Measurements from ENCODE around the gene PRG3. TPM values are rescaled to one million over a fixed set of nuclear protein-coding genes. Genes with fewer than 3 reads are reported as not detected.

The PRG3 gene
- total and polyA plus RNA-seq, 2 donors (not counting 3 experiments of a cell fraction or from before 2014, with no cell fraction given): not detected

- H3K27ac ChIP-seq (ENCODE audit: insufficient read depth, low read depth, low read length): no peak overlapping the region
- no peak for DNase-seq (ENCODE audit: low read depth, low spot score)
- no peaks in the 10 kb centered on the region for H3K9me3 ChIP-seq (replicated peaks; ENCODE audit: control insufficient read depth, insufficient read depth, low read length)
- H4K20me1 ChIP-seq (replicated peaks; ENCODE audit: control insufficient read depth, extremely low read depth, insufficient read depth, low read length): no peaks in the 10 kb centered on the region
- H3K79me2 ChIP-seq (ENCODE audit: control insufficient read depth, insufficient read depth, low read length): no peaks in the 10 kb centered on the region
- no peaks in the 10 kb centered on the region for H3K9me1 ChIP-seq (replicated peaks; ENCODE audit: control insufficient read depth, extremely low read depth, insufficient read depth, low read length)
- ChIA-PET CTCF (interaction anchor here (0.8 to 1.4 kb wide), 7 partner anchors 9 to 132 kb away, joined by 3 to 5 read pairs (median 3); partner anchors contain the start of gene RTN4RL2), POLR2A (no interaction called here)
- peaks cover 0 to 7% of the 10 kb centered on the region in 2 experiments for H3K27me3 ChIP-seq (ENCODE audit: control insufficient read depth in 2 of 2, insufficient read depth in 2 of 2, low read length in 2 of 2)
- no peak overlapping the region for H2AFZ ChIP-seq (ENCODE audit: low read depth, low read length)
- H3K9ac ChIP-seq (replicated peaks; ENCODE audit: extremely low read depth, insufficient read depth, low read length): no peak overlapping the region
- intact Hi-C loops (cut with micrococcal nuclease): no loop called here
- no peak overlapping the region for H3K4me2 ChIP-seq (ENCODE audit: insufficient read depth, low read length)
- H3K36me3 ChIP-seq (ENCODE audit: control insufficient read depth in 2 of 2, extremely low read depth in 1 of 2, insufficient read depth in 2 of 2, low read length in 2 of 2): no peaks in the 10 kb centered on the region
- TF ChIP-seq POLR2A (IDR thresholded peaks at IDR 0.05; ENCODE audit: low read depth, low read length) (no peak), FOS (IDR thresholded peaks at IDR 0.05; ENCODE audit: borderline replicate concordance, insufficient read depth, low read length) (no peak)
- no peak overlapping the region for H3K4me3 ChIP-seq (replicated peaks in 1 of 3; ENCODE audit: insufficient read depth in 1 of 3, low read depth in 1 of 3, low read length in 3 of 3)
- H3K4me1 ChIP-seq (ENCODE audit: control insufficient read depth, extremely low read depth, insufficient read depth, low read length): no peaks in the 10 kb centered on the region
- dilution Hi-C loops (cut with MboI; ENCODE audit: extremely low pct_ligation_motif_present, low sequenced_read_pairs): no loop called here
- no TSS peak for BruUV-seq (replicated peaks)
- FAIRE-seq: no peak
Observed at GRCh38 chr11:57360991-57361390, 20.0 kb downstream of the PRG3 start.

GRCh38 chr11:57359896-57360690 lies 20.9 kb downstream of the PRG3 start:
- Histone ChIP-seq H4K20me1 (replicated peaks; ENCODE audit: control insufficient read depth, extremely low read depth, insufficient read depth, low read length) (no peaks in the 10 kb centered on the region), H3K27ac (ENCODE audit: insufficient read depth, low read depth, low read length) (no peak overlapping the region), H3K27me3 (ENCODE audit: control insufficient read depth in 2 of 2, insufficient read depth in 2 of 2, low read length in 2 of 2) (peaks cover 0 to 5% of the 10 kb centered on the region in 2 experiments), H3K4me1 (ENCODE audit: control insufficient read depth, extremely low read depth, insufficient read depth, low read length) (no peaks in the 10 kb centered on the region), H3K4me3 (replicated peaks in 1 of 3; ENCODE audit: insufficient read depth in 1 of 3, low read depth in 1 of 3, low read length in 3 of 3) (no peak overlapping the region), H3K9me1 (replicated peaks; ENCODE audit: control insufficient read depth, extremely low read depth, insufficient read depth, low read length) (no peaks in the 10 kb centered on the region), H3K9me3 (replicated peaks; ENCODE audit: control insufficient read depth, insufficient read depth, low read length) (no peaks in the 10 kb centered on the region), H3K9ac (replicated peaks; ENCODE audit: extremely low read depth, insufficient read depth, low read length) (no peak overlapping the region), H3K36me3 (ENCODE audit: control insufficient read depth in 2 of 2, extremely low read depth in 1 of 2, insufficient read depth in 2 of 2, low read length in 2 of 2) (no peaks in the 10 kb centered on the region), H2AFZ (ENCODE audit: low read depth, low read length) (no peak overlapping the region), H3K4me2 (ENCODE audit: insufficient read depth, low read length) (no peak overlapping the region), H3K79me2 (ENCODE audit: control insufficient read depth, insufficient read depth, low read length) (no peaks in the 10 kb centered on the region)
- no TSS peak for BruUV-seq (replicated peaks)
- POLR2A ChIA-PET: no interaction called here
- TF ChIP-seq FOS (IDR thresholded peaks at IDR 0.05; ENCODE audit: borderline replicate concordance, insufficient read depth, low read length): no peak
- CTCF ChIA-PET: interaction anchor here (0.8 to 2.7 kb wide), 11 partner anchors 8 to 133 kb away, joined by 3 to 13 read pairs (median 4); partner anchors contain the start of gene RTN4RL2
- DNase-seq (ENCODE audit: low read depth, low spot score) (no peak), FAIRE-seq (no peak)
- dilution Hi-C loops (cut with MboI; ENCODE audit: extremely low pct_ligation_motif_present, low sequenced_read_pairs): no loop called here
- intact Hi-C loops (cut with micrococcal nuclease): no loop called here

Data from endothelial cell of umbilical vein (primary cell).